GM13976 (cell line): ENCODE measurements around the gene MIEN1.
"Not testable (repeated sequence)": the region's sequence is repeated elsewhere in the genome, so short reads cannot be mapped to it uniquely, and the experiment has no call there.

ENCODE experiments used
- DNase-seq: peaks from one replicate; pipeline ENCODE4 v3.0.0; 2012; ENCODE audit warnings: low spot score
- in situ Hi-C: fragments of 300-500 bp; cut with MboI; formaldehyde crosslinking; loops from one replicate; pipeline ENCODE4 v1.12.0; 2022; ENCODE audit warnings: low sequenced_read_pairs, mixed read lengths, inconsistent platforms; ENCODE audit not compliant: unreplicated experiment
- TF ChIP-seq, protein P1 (sequence below): IDR thresholded peaks from 2 replicates; pipeline ENCODE4 v1.5.1; 2012; ENCODE audit warnings: borderline replicate concordance, mild to moderate bottlenecking; ENCODE audit not compliant: insufficient read depth; ENCODE audit errors: extremely low read depth, missing control alignments, control extremely low read depth

MIEN1 gene

DNA sequence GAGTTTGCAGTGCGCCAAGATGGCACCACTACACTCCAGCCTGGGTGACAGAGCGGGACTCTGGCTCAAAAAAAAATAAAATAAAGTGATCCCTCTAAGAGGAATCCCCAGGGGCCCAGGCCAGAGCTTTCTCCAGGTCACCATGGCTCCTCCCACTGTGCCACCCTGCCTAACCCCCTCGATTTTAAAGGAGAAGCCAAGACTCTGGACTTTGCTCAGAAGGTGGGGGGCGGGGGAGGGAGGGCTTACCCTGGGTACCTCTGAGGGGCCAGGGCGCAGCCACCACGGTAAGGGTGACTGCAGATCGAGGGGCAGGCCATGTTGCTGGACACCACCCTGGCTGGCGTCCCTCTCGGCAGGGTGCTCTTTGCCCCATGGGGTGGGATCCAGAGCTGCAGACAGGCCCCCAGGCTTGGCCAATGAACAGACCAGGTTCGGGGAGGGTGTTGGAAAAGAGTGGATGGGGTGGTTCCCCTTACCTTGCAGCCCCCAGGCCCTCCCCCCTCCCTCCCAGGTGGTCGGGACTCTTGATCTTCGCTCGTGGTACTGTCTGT is 7.0 kb upstream of the MIEN1 start:
- in situ Hi-C loops = no loop called here
- no peak for DNase-seq
- TF ChIP-seq, protein P1, sequence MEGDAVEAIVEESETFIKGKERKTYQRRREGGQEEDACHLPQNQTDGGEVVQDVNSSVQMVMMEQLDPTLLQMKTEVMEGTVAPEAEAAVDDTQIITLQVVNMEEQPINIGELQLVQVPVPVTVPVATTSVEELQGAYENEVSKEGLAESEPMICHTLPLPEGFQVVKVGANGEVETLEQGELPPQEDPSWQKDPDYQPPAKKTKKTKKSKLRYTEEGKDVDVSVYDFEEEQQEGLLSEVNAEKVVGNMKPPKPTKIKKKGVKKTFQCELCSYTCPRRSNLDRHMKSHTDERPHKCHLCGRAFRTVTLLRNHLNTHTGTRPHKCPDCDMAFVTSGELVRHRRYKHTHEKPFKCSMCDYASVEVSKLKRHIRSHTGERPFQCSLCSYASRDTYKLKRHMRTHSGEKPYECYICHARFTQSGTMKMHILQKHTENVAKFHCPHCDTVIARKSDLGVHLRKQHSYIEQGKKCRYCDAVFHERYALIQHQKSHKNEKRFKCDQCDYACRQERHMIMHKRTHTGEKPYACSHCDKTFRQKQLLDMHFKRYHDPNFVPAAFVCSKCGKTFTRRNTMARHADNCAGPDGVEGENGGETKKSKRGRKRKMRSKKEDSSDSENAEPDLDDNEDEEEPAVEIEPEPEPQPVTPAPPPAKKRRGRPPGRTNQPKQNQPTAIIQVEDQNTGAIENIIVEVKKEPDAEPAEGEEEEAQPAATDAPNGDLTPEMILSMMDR = no peak

DNA sequence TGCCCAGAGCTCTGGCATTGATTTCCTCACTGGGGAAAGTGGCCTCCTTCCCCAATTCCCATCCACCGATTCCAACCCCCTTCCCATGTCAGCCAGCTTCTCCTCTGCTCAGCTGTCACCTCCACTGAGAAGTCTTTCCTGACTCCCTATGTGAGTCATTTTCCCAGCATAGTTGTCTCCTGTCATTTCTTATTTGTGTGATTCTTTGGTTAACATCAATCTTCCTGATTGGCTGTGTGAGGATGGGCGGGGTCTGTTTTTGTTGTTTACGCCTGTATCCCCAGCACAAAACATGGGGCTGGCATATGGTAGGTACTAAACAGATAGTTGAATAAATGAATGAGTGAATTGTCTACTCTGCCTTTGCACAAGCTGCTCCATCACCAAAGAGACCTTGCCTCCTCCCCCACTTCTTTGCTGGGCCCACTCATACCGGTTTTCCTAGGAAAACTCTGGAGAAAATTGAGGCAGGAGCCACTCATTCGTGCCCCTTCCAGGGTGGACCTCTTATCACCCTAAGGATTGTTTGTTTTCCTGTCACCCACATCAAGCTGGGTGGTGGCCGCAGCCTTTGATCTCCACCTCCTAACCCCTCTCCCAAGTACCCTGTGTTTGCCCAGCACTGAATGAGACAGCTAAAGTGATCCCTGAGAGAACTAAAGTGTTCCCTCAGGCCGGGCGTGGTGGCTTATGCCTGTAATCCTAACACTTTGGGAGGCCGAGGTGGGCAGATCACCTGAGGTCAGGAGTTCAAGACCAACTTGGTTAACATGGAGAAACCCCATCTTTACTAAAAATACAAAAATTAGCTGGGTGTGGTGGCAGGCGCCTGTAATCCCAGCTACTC is 6.2 kb upstream of the MIEN1 start:
- in situ Hi-C loops = no loop called here
- TF ChIP-seq, protein P1 = no peak
- DNase-seq = no peak

DNA sequence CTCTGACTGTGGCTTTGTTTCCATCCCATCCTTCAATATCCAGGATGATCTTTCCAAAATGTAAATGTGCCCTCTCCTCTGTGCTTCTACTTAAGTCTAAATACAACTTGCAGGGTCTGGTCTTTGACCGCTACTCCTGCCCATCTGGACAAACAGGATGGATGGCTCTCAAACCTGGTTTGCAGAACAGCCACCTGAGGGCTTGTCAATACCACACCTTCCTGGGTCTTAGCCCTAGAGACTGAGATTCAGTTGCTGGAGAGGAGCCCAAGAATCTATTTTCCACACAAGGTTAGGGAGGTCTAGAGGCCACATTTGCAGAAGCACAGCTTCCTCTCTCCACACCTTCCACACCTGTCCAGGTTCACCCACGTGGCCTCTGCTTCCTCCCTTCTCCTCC is 5.5 kb upstream of the MIEN1 start:
- in situ Hi-C loops = no loop called here
- no peak for DNase-seq
- TF ChIP-seq, protein P1 = no peak

DNA sequence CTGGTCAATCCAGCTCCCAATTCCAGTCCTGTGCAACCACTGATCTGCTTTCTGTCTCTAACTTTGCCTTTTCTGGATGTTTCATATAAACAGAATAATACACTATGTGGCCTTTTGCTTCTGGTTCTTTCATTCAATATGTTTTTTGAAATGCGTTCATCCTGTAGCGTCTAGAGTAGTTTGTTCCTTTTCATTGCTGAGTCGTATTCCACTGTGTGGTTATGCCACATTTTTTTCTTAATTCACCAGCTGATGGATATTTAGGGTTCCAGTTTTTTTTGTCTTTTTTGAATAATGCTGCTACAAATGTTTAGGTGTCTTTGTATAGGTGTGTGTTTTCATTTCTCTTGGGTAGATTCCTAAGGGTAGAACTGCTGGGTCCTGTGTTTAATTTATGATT is 2.3 kb upstream of the MIEN1 start:
- in situ Hi-C loops = no loop called here
- TF ChIP-seq, protein P1 = no peak
- no peak for DNase-seq

DNA sequence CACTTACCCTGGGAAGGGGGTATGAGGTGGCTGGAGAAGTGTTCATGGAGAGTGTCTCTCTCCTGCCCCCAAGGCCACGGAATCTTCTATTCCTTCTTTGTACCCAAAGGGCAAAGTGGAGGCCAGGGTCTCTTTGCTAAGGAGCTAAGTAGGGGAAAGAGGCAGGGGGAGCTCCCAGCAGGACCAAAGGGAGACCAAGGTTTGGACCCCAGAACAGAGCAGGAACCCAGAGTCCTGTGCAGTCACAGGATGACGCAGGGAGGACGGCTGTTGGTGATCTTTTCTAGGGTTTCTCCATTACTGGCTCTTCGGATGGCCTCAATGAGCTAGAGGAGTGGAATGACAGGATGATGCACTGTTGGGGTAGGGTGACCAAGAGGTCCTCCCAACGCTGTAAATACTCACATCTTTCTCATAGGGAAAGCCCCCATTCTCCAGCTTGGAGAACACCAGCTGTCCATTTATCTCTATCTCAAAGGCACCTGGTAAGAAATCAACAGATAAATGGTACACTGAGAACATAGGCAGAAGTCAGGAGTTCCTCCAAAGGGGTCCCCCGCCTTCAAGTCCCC is 966 bp downstream of the MIEN1 start:
- no peak for DNase-seq
- in situ Hi-C loops = no loop called here
- TF ChIP-seq, protein P1 = no peak

DNA sequence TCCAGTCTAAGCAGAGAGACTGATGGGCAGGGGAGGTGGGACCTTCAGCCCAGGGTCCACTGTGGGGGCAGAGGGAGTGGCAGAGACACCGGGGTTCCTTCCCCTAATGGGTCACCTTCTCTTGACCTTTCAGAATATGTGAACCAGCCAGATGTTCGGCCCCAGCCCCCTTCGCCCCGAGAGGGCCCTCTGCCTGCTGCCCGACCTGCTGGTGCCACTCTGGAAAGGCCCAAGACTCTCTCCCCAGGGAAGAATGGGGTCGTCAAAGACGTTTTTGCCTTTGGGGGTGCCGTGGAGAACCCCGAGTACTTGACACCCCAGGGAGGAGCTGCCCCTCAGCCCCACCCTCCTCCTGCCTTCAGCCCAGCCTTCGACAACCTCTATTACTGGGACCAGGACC is 2.8 kb downstream of the MIEN1 start:
- no peak for DNase-seq
- in situ Hi-C loops = no loop called here
- TF ChIP-seq, protein P1 = no peak

DNA sequence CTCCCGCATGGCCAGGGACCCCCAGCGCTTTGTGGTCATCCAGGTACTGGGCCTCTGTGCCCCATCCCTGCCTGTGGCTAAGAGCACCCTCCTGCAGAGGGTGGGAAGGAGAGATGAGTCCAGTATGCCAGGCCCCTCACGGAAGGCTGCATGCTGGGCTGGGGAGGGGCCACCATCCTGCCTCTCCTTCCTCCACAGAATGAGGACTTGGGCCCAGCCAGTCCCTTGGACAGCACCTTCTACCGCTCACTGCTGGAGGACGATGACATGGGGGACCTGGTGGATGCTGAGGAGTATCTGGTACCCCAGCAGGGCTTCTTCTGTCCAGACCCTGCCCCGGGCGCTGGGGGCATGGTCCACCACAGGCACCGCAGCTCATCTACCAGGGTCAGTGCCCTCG is 3.7 kb downstream of the MIEN1 start:
- TF ChIP-seq, protein P1 = no peak
- DNase-seq = no peak
- in situ Hi-C loops = no loop called here

DNA sequence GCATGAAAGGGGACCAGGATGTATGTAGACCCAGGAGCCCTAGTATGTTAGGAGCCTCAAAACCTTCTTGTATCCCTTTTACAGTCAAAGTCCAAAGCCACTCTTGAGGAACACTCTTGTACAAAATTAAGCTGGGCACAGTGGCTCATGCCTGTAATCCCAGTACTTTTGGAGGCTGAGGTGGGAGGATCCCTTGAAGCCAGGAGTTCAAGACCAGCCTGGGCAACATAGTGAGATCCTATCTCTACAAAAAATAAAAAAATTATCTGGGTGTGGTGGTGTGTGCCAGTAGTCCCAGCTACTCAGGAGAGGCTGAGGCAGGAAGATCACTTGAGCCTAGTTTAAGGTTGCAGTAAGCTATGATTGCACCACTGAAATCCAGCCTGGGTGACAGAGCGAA is 4.4 kb downstream of the MIEN1 start:
- in situ Hi-C loops, DNase-seq: not testable (repeated sequence)
